Activated CD8-positive, alpha-beta memory T cell treated with anti-CD3 and anti-CD28 coated beads, Interleukin-2, amount 10 ng/mL, durations not matched to agents 7 days and 5 days (primary cell): Measurements from ENCODE around the gene C1orf56. TPM values are rescaled to one million over a fixed set of nuclear protein-coding genes. Genes with fewer than 3 reads are reported as not detected.
A peak's percentile ranks its signal among the peaks of the same experiment; 100 is the strongest.

ENCODE experiments used
- ATAC-seq: fragments of 150-1000 bp; cut with Tn5 transposase; one replicate; pipeline ENCODE4 v1.10.0; 2021; ENCODE audit warnings: moderate library complexity
- CTCF ChIA-PET: fragments of 350-600 bp; sonication (Branson Sonifier 250); formaldehyde crosslinking; loops from one replicate; lab custom pipeline; 2021; ENCODE audit warnings: antibody characterized with exemption; lab: Charles Lee
- DNase-seq: peaks from one replicate; pipeline ENCODE4 v3.0.0-alpha.2; 2020
- H3K27ac Mint-ChIP-seq: one replicate; pipeline ENCODE4 v1.8.0; 2021; ENCODE audit warnings: mild to moderate bottlenecking, mixed read lengths
- H3K27me3 Mint-ChIP-seq: one replicate; pipeline ENCODE4 v1.8.0; 2021; ENCODE audit warnings: mixed read lengths
- H3K36me3 Mint-ChIP-seq: one replicate; pipeline ENCODE4 v1.8.0; 2021; ENCODE audit warnings: mild to moderate bottlenecking, mixed read lengths
- H3K4me1 Mint-ChIP-seq: one replicate; pipeline ENCODE4 v1.8.0; 2021; ENCODE audit warnings: mixed read lengths
- H3K4me3 Mint-ChIP-seq: one replicate; pipeline ENCODE4 v1.8.0; 2021; ENCODE audit warnings: mild to moderate bottlenecking, moderate library complexity, mixed read lengths
- H3K9me3 Mint-ChIP-seq: one replicate; pipeline ENCODE4 v1.8.0; 2022; ENCODE audit warnings: low read depth, mixed read lengths
- total RNA-seq, 2 experiments: library from RNA; stranded (reverse); gene quantifications; one replicate each; pipeline ENCODE4 v1.2.3, GENCODE V29; 2021

The C1orf56 gene
- total RNA-seq, 2 experiments from 2014 or later = 1.2 to 2.0 TPM

GRCh38 chr1:151036356-151036755, 11.2 kb upstream of the C1orf56 start, which contains the start of gene BNIPL:
BNIPL (plus strand) TSS chr1:151036586; CDS start chr1:151036726, 140 bp downstream.
- H3K4me1 Mint-ChIP-seq = no peaks in the 10 kb centered on the region
- H3K27me3 Mint-ChIP-seq = no peaks in the 10 kb centered on the region
- H3K27ac Mint-ChIP-seq = no peak within 1 kb of the TSS
- ATAC-seq = no peak
- no peak within 1 kb of the TSS for H3K4me3 Mint-ChIP-seq
- no peaks in the 10 kb centered on the region for H3K9me3 Mint-ChIP-seq
- H3K36me3 Mint-ChIP-seq = peaks cover 10% of the 10 kb centered on the region
- no peak for DNase-seq
- CTCF ChIA-PET = no interaction called here

GRCh38 chr1:151037032-151037431, 10.5 kb upstream of the C1orf56 start:
- H3K4me1 Mint-ChIP-seq = no peaks in the 10 kb centered on the region
- DNase-seq = no peak
- no peaks in the 10 kb centered on the region for H3K27me3 Mint-ChIP-seq
- CTCF ChIA-PET = interaction anchor here (0.9 kb wide), 1 partner anchor 41 kb away, joined by 3 read pairs; no protein-coding TSS in a partner anchor
- no peak overlapping the region for H3K27ac Mint-ChIP-seq
- H3K9me3 Mint-ChIP-seq = no peaks in the 10 kb centered on the region
- no peak for ATAC-seq
- no peak overlapping the region for H3K4me3 Mint-ChIP-seq
- H3K36me3 Mint-ChIP-seq = peaks cover 10% of the 10 kb centered on the region

GRCh38 chr1:151039521-151039920, 8.0 kb upstream of the C1orf56 start:
- CTCF ChIA-PET = interaction anchor here (2.9 kb wide), 1 partner anchor 15 kb away, joined by 14 read pairs; no protein-coding TSS in a partner anchor
- Mint-ChIP-seq H3K9me3 (no peaks in the 10 kb centered on the region), H3K36me3 (peaks cover 3% of the 10 kb centered on the region), H3K27me3 (no peaks in the 10 kb centered on the region), H3K4me3 (no peak overlapping the region), H3K4me1 (peaks cover 9% of the 10 kb centered on the region), H3K27ac (no peak overlapping the region)
- ATAC-seq (no peak), DNase-seq (no peak)

GRCh38 chr1:151043163-151043562, 4.4 kb upstream of the C1orf56 start:
- Mint-ChIP-seq H3K4me3 (no peak overlapping the region), H3K9me3 (no peaks in the 10 kb centered on the region), H3K27ac (no peak overlapping the region), H3K27me3 (no peaks in the 10 kb centered on the region), H3K4me1 (peaks cover 24% of the 10 kb centered on the region), H3K36me3 (no peaks in the 10 kb centered on the region)
- CTCF ChIA-PET = interaction anchor here (1.0 to 1.5 kb wide), 3 partner anchors 12 to 48 kb away, joined by 3 to 8 read pairs (median 4); no protein-coding TSS in a partner anchor
- DNase-seq (peak; percentile 50), ATAC-seq (no peak)

GRCh38 chr1:151047925-151048644, 534 bp downstream of the C1orf56 start:
- no peaks in the 10 kb centered on the region for H3K9me3 Mint-ChIP-seq
- ATAC-seq (peak; percentile 85), DNase-seq (peak; percentile 79)
- H3K27ac Mint-ChIP-seq = peak overlapping the region; percentile 87
- H3K4me3 Mint-ChIP-seq = peak overlapping the region; percentile 91
- no peaks in the 10 kb centered on the region for H3K27me3 Mint-ChIP-seq
- CTCF ChIA-PET = interaction anchor here (0.7 to 8.9 kb wide), 17 partner anchors 11 to 480 kb away, joined by 3 to 76 read pairs (median 4); partner anchors contain the start of genes CDC42SE1, CERS2, MINDY1 and MLLT11
- peaks cover 23% of the 10 kb centered on the region for H3K36me3 Mint-ChIP-seq
- peaks cover 36% of the 10 kb centered on the region for H3K4me1 Mint-ChIP-seq

GRCh38 chr1:151048645-151049032, 1.1 kb downstream of the C1orf56 start:
- peak overlapping the region; percentile 87 for H3K27ac Mint-ChIP-seq
- no peaks in the 10 kb centered on the region for H3K9me3 Mint-ChIP-seq
- H3K36me3 Mint-ChIP-seq = peaks cover 29% of the 10 kb centered on the region
- CTCF ChIA-PET = interaction anchor here (0.7 to 8.9 kb wide), 13 partner anchors 11 to 481 kb away, joined by 3 to 76 read pairs (median 6); partner anchors contain the start of genes CDC42SE1, CERS2, MINDY1 and MLLT11
- no peak for ATAC-seq
- H3K27me3 Mint-ChIP-seq = no peaks in the 10 kb centered on the region
- H3K4me1 Mint-ChIP-seq = peaks cover 32% of the 10 kb centered on the region
- no peak for DNase-seq
- H3K4me3 Mint-ChIP-seq = peak overlapping the region; percentile 91

GRCh38 chr1:151049458-151049857, 1.9 kb downstream of the C1orf56 start:
- no peak for DNase-seq
- H3K4me3 Mint-ChIP-seq = no peak overlapping the region
- no peaks in the 10 kb centered on the region for H3K9me3 Mint-ChIP-seq
- H3K27ac Mint-ChIP-seq = peak overlapping the region; percentile 54
- no peak for ATAC-seq
- H3K36me3 Mint-ChIP-seq = peaks cover 36% of the 10 kb centered on the region
- no peaks in the 10 kb centered on the region for H3K27me3 Mint-ChIP-seq
- CTCF ChIA-PET = interaction anchor here (1.1 to 8.9 kb wide), 4 partner anchors 10 to 28 kb away, joined by 5 to 76 read pairs (median 39); partner anchors contain the start of genes CDC42SE1, GABPB2 and MLLT11
- peaks cover 34% of the 10 kb centered on the region for H3K4me1 Mint-ChIP-seq

- Mint-ChIP-seq H3K4me1 (peaks cover 39% of the 10 kb centered on the region), H3K27ac (peak overlapping the region; percentile 54), H3K4me3 (no peak overlapping the region), H3K36me3 (peaks cover 42% of the 10 kb centered on the region), H3K9me3 (no peaks in the 10 kb centered on the region), H3K27me3 (no peaks in the 10 kb centered on the region)
- ATAC-seq (no peak), DNase-seq (no peak)
- CTCF ChIA-PET = interaction anchor here (0.9 to 8.9 kb wide), 5 partner anchors 9 to 55 kb away, joined by 3 to 76 read pairs (median 7); partner anchors contain the start of genes CDC42SE1, GABPB2 and MLLT11
These were observed 2.6 kb downstream of the C1orf56 start for GRCh38 chr1:151050051-151050688.

GRCh38 chr1:151051356-151052009, 3.9 kb downstream of the C1orf56 start:
- CTCF ChIA-PET = interaction anchor here (0.9 to 8.9 kb wide), 3 partner anchors 8 to 56 kb away, joined by 3 to 76 read pairs (median 71); partner anchors contain the start of genes CDC42SE1 and MLLT11
- Mint-ChIP-seq H3K36me3 (peaks cover 55% of the 10 kb centered on the region), H3K27ac (peak overlapping the region; percentile 35)

GRCh38 chr1:151054971-151055547, 7.5 kb downstream of the C1orf56 start:
- ATAC-seq (no peak), DNase-seq (no peak)
- CTCF ChIA-PET = interaction anchor here (1.1 to 8.3 kb wide), 6 partner anchors 6 to 44 kb away, joined by 3 to 71 read pairs (median 6); partner anchors contain the start of genes C1orf56 and GABPB2
- peaks cover 41% of the 10 kb centered on the region for H3K4me1 Mint-ChIP-seq
- no peaks in the 10 kb centered on the region for H3K27me3 Mint-ChIP-seq
- H3K36me3 Mint-ChIP-seq = peaks cover 75% of the 10 kb centered on the region
- peak overlapping the region; percentile 96 for H3K27ac Mint-ChIP-seq
- H3K4me3 Mint-ChIP-seq = peak overlapping the region; percentile 91
- no peaks in the 10 kb centered on the region for H3K9me3 Mint-ChIP-seq

More at GRCh38 chr1:151051356-151052009, 3.9 kb downstream of the C1orf56 start:
- DNase-seq = no peak
- no peak for ATAC-seq
- Mint-ChIP-seq H3K4me3 (no peak overlapping the region), H3K4me1 (peaks cover 52% of the 10 kb centered on the region), H3K9me3 (no peaks in the 10 kb centered on the region), H3K27me3 (no peaks in the 10 kb centered on the region)

GRCh38 chr1:151055581-151055980, 8.0 kb downstream of the C1orf56 start:
- DNase-seq (no peak), ATAC-seq (no peak)
- Mint-ChIP-seq H3K36me3 (peaks cover 72% of the 10 kb centered on the region), H3K9me3 (no peaks in the 10 kb centered on the region), H3K4me1 (peaks cover 44% of the 10 kb centered on the region), H3K27ac (peak overlapping the region; percentile 96), H3K27me3 (no peaks in the 10 kb centered on the region), H3K4me3 (peak overlapping the region; percentile 91)
- CTCF ChIA-PET = interaction anchor here (1.1 to 8.3 kb wide), 6 partner anchors 7 to 44 kb away, joined by 3 to 71 read pairs (median 6); partner anchors contain the start of genes C1orf56 and GABPB2

- peaks cover 70% of the 10 kb centered on the region for H3K36me3 Mint-ChIP-seq
- peaks cover 49% of the 10 kb centered on the region for H3K4me1 Mint-ChIP-seq
- no peaks in the 10 kb centered on the region for H3K27me3 Mint-ChIP-seq
- peak; percentile 53 for DNase-seq
- CTCF ChIA-PET = interaction anchor here (1.1 to 8.3 kb wide), 8 partner anchors 7 to 43 kb away, joined by 3 to 71 read pairs (median 9); partner anchors contain the start of genes C1orf56 and GABPB2
- ATAC-seq = peak; percentile 20
- H3K4me3 Mint-ChIP-seq = peak overlapping the region; percentile 91
- H3K9me3 Mint-ChIP-seq = no peaks in the 10 kb centered on the region
- peak overlapping the region; percentile 96 for H3K27ac Mint-ChIP-seq
These were observed 8.6 kb downstream of the C1orf56 start for GRCh38 chr1:151056149-151056548.
